Femur (tissue), 1 donor: ENCODE results near the gene PTP4A2.
"Not testable (repeated sequence)": the region's sequence is repeated elsewhere in the genome, so short reads cannot be mapped to it uniquely, and the experiment has no call there.

Source experiments
- DNase-seq: peaks from one replicate; pipeline ENCODE4 v3.0.0-alpha.2; 2017

PTP4A2 gene

GRCh38 chr1:31945677-31946076, 7.5 kb upstream of the PTP4A2 start:
- not testable (repeated sequence) for DNase-seq

GRCh38 chr1:31944205-31945089, 6.3 kb upstream of the PTP4A2 start:
- DNase-seq = peak; percentile 95

- DNase-seq = no peak
Observed at GRCh38 chr1:31943546-31944184, 5.5 kb upstream of the PTP4A2 start.

GRCh38 chr1:31942061-31942460, 3.9 kb upstream of the PTP4A2 start:
- DNase-seq = not testable (repeated sequence)

GRCh38 chr1:31939484-31940329, 1.5 kb upstream of the PTP4A2 start:
- peak; percentile 52 for DNase-seq

GRCh38 chr1:31937300-31938183, 626 bp downstream of the PTP4A2 start:
- peak; percentile 90 for DNase-seq

- no peak for DNase-seq
Observed at GRCh38 chr1:31936981-31937299, 1.2 kb downstream of the PTP4A2 start.

GRCh38 chr1:31936278-31936980, 1.7 kb downstream of the PTP4A2 start:
- no peak for DNase-seq

- DNase-seq = no peak
Observed at GRCh38 chr1:31934706-31935629, 3.2 kb downstream of the PTP4A2 start.

GRCh38 chr1:31932491-31933316, 5.5 kb downstream of the PTP4A2 start:
- no peak for DNase-seq

- no peak for DNase-seq
Observed at GRCh38 chr1:31931593-31932225, 6.5 kb downstream of the PTP4A2 start.

- DNase-seq = no peak
Observed at GRCh38 chr1:31930836-31931592, 7.2 kb downstream of the PTP4A2 start.

- DNase-seq = no peak
Observed at GRCh38 chr1:31927661-31927980, 10.5 kb downstream of the PTP4A2 start.

GRCh38 chr1:31926853-31927660, 11.1 kb downstream of the PTP4A2 start:
- DNase-seq = no peak

GRCh38 chr1:31926252-31926651, 11.9 kb downstream of the PTP4A2 start:
- no peak for DNase-seq

GRCh38 chr1:31925824-31926223, 12.3 kb downstream of the PTP4A2 start:
- not testable (repeated sequence) for DNase-seq

- no peak for DNase-seq
Observed at GRCh38 chr1:31924839-31925238, 13.3 kb downstream of the PTP4A2 start.
